Mesodermal cell (in vitro differentiated cells): ENCODE results near the gene NUDT3.

Experiments used
- H3K27ac ChIP-seq: 2 replicates; pipeline ENCODE4 v1.7.0; 2013; ENCODE audit warnings: mild to moderate bottlenecking, low read depth, low read length, moderate library complexity; ENCODE audit not compliant: severe bottlenecking
- H3K36me3 ChIP-seq: 2 replicates; pipeline ENCODE4 v1.7.1; 2013; ENCODE audit warnings: mild to moderate bottlenecking, low read length, moderate library complexity; ENCODE audit not compliant: control insufficient read depth, insufficient read depth
- H3K4me1 ChIP-seq: one replicate; pipeline ENCODE4 v1.7.1; 2013; ENCODE audit warnings: mild to moderate bottlenecking, low read length; ENCODE audit not compliant: insufficient read depth, control insufficient read depth, poor library complexity, severe bottlenecking
- H3K4me3 ChIP-seq: 2 replicates; pipeline ENCODE4 v1.7.0; 2013; ENCODE audit warnings: low read length, control low read depth, mild to moderate bottlenecking; ENCODE audit not compliant: insufficient read depth, poor library complexity, severe bottlenecking; ENCODE audit errors: extremely low read depth
- H3K9me3 ChIP-seq: 2 replicates; pipeline ENCODE4 v1.7.1; 2013; ENCODE audit warnings: mild to moderate bottlenecking, low read length, moderate library complexity; ENCODE audit not compliant: control insufficient read depth
- WGBS, 2 experiments: methylation state at CpG; one replicate each; pipeline ENCODE4 v1.1.5; 2013; ENCODE audit warnings: missing lambda C conversion rate in 2 of 2; ENCODE audit not compliant: insufficient coverage in 2 of 2; 5-methylcytosine and 5-hydroxymethylcytosine counted together

The NUDT3 gene

GRCh38 chr6:34343806-34344205 lies 48.7 kb downstream of the NUDT3 start:
- Histone ChIP-seq H3K36me3 (no peaks in the 10 kb centered on the region), H3K27ac (no peak overlapping the region), H3K4me1 (no peaks in the 10 kb centered on the region), H3K4me3 (no peak overlapping the region), H3K9me3 (no peaks in the 10 kb centered on the region)

DNA sequence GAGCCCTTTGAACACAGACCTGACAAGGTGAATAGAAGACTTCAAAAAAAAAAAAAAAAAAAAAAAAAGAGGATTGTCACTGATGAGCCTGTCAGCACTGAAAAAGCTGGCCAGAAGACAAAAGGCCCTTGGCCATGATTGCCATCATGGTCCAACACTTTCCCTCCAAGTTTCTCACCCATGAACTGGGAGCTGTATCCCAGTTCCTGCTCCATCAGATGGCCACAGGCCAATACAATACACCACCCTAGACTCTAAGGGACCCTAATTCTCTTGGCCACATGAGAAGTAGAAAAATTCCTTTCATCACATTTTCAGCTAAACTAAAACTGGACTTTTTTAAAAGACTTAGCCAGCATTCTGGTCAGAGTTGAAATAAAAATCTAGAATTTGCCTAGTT lies 50.2 kb downstream of the NUDT3 start:
- Histone ChIP-seq H3K36me3 (no peaks in the 10 kb centered on the region), H3K4me3 (no peak overlapping the region), H3K4me1 (no peaks in the 10 kb centered on the region), H3K27ac (no peak overlapping the region), H3K9me3 (no peaks in the 10 kb centered on the region)

DNA sequence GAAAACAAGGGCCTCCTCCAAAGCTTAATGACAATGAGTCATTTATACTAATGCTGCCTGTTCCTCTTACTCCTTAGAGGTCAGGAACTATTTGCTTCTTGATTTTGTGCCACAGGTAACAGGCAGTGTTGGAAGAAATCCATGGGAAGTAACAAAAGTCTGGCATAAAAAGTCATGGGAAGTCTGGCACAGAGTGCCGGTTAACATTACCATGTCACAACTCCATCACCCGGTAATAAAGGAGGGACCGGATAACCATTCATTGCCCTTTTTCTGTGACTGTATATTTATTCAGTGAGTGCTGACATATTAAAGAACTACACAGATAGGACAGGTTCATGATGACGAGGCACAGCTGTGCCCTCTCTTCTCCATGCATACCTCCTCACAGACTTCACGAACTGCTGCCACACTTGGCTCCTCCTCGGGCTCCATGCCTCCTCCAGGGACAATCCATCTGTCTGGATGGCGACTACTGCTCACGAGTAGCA lies 50.9 kb downstream of the NUDT3 start:
- Histone ChIP-seq H3K36me3 (no peaks in the 10 kb centered on the region), H3K4me1 (no peaks in the 10 kb centered on the region), H3K27ac (no peak overlapping the region), H3K4me3 (no peak overlapping the region), H3K9me3 (no peaks in the 10 kb centered on the region)
- WGBS, 2 experiments, result no CpG with 5 or more reads among the region's 8 CpGs

DNA sequence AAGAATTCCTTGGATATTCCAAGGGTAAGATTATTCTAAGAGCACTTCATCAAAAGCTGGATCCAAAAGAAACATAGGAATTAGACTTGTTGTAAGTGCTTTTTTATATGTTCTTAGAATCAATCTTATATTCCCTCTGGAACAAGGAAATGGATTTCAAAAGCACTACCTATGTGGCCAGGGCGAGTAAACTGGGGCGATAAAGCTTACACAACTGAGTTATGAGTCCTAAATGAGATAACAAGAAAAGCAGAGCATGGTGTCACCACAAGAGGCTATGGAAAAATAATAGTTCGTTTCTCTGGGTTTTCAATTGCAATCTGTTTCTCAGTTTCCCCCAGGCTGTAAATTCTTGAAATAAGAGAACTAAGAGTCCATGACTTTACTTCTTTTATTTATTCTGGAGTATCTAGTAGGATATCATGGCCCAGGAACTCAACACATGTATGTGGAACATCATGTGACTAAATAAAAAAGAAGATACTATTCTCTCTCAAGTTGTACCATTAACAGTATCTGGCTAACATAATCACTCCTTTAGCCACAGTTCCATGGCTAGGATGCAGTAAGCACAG lies 51.5 kb downstream of the NUDT3 start:
- H3K9me3 ChIP-seq, result no peaks in the 10 kb centered on the region
- no peak overlapping the region for H3K27ac ChIP-seq
- 75 to 100% methylated on average over 2 to 3 of the region's 3 CpGs for WGBS, 2 experiments
- no peak overlapping the region for H3K4me3 ChIP-seq
- no peaks in the 10 kb centered on the region for H3K36me3 ChIP-seq
- no peaks in the 10 kb centered on the region for H3K4me1 ChIP-seq

DNA sequence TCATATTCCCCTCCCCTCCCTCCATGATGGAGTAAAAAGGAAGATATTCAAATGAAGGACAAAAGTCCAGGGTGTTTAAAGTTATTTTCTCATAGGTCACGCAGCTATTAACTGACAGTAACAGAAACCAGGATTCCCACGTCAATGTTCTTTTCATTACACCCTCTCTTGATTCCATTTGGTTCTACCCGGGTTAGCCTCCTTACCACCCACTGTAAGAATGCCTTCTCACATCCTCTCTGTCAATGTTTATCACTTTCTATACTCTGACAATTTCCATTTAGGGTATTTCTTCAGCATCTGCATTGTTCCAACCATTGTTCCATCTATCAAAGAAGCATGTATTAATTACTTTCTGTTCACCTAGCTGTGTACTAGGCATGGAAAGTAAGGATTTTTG lies 52.1 kb downstream of the NUDT3 start:
- Histone ChIP-seq H3K27ac (no peak overlapping the region), H3K36me3 (no peaks in the 10 kb centered on the region)
- 89 to 93% methylated on average over 3 of the region's 3 CpGs for WGBS, 2 experiments

GRCh38 chr6:34339971-34340370 lies 52.5 kb downstream of the NUDT3 start:
- WGBS, 2 experiments, result 100% methylated on average over 2 of the region's 3 CpGs; no CpG with 5 or more reads in 1 of the 2 experiments
- Histone ChIP-seq H3K4me1 (no peaks in the 10 kb centered on the region), H3K27ac (no peak overlapping the region)

More for the DNA sequence above, 52.1 kb downstream of the NUDT3 start:
- Histone ChIP-seq H3K4me1 (no peaks in the 10 kb centered on the region), H3K9me3 (no peaks in the 10 kb centered on the region), H3K4me3 (no peak overlapping the region)

DNA sequence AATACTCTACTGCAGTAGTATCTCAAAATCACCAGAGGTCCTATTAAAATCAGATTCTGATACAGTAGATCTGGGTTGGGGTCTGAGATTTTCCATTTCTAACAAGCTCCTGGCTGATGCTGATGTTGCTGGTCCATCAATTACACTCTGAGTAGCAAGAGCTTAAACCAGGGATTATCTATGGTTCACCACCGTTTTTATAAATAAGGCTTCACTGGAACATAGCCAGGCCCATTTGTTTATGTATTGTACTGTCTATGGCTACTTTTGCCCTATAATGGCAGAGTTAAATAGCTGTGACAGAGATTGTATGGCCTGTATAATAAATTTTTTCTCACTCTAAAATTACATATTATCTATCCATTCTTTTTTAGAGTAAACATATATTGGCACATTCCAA lies 53.0 kb downstream of the NUDT3 start:
- H3K4me3 ChIP-seq, result no peak overlapping the region
- H3K9me3 ChIP-seq, result no peaks in the 10 kb centered on the region
- no peak overlapping the region for H3K27ac ChIP-seq
- H3K4me1 ChIP-seq, result no peaks in the 10 kb centered on the region
- no peaks in the 10 kb centered on the region for H3K36me3 ChIP-seq
- 100% methylated on average over 1 of the region's 1 CpG; no CpG with 5 or more reads in 1 of the 2 experiments for WGBS, 2 experiments

More at GRCh38 chr6:34339971-34340370, 52.5 kb downstream of the NUDT3 start:
- H3K9me3 ChIP-seq, result no peaks in the 10 kb centered on the region
- H3K4me3 ChIP-seq, result no peak overlapping the region
- no peaks in the 10 kb centered on the region for H3K36me3 ChIP-seq

GRCh38 chr6:34338811-34339210 lies 53.7 kb downstream of the NUDT3 start:
- H3K4me3 ChIP-seq, result no peak overlapping the region
- H3K27ac ChIP-seq, result no peak overlapping the region
- H3K36me3 ChIP-seq, result peaks cover 1% of the 10 kb centered on the region
- WGBS, 2 experiments, result no CpG with 5 or more reads among the region's 1 CpG
- no peaks in the 10 kb centered on the region for H3K9me3 ChIP-seq
- no peaks in the 10 kb centered on the region for H3K4me1 ChIP-seq

DNA sequence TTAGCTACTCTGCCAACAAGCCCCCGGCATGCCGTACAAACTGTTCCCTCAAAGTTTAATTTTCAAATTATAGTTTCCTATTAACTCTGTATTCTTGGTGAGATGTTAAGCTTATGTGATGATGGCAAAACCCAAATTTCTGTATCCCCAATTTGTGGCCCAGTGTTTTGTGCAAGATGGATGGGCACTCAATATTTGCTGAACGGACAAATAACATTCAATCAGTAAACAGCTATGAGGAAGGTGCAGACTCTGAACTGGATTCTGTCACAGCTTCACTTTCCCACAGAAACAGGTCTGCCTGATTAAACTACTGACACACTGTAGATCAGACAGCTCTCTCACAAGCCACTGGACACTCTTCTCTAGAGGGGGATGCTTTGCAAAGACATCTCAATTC lies 54.1 kb downstream of the NUDT3 start:
- no peaks in the 10 kb centered on the region for H3K9me3 ChIP-seq
- no CpG with 5 or more reads among the region's 3 CpGs for WGBS, 2 experiments
- no peak overlapping the region for H3K27ac ChIP-seq
- no peak overlapping the region for H3K4me3 ChIP-seq
- H3K36me3 ChIP-seq, result peaks cover 6% of the 10 kb centered on the region
- no peaks in the 10 kb centered on the region for H3K4me1 ChIP-seq

GRCh38 chr6:34334796-34335416 lies 57.6 kb downstream of the NUDT3 start:
- Histone ChIP-seq H3K9me3 (no peaks in the 10 kb centered on the region), H3K4me1 (no peaks in the 10 kb centered on the region)
- WGBS, 2 experiments, result no CpG with 5 or more reads among the region's 3 CpGs

GRCh38 chr6:34333858-34334257 lies 58.6 kb downstream of the NUDT3 start:
- H3K36me3 ChIP-seq, result peaks cover 14% of the 10 kb centered on the region
- no peak overlapping the region for H3K4me3 ChIP-seq
- H3K9me3 ChIP-seq, result no peaks in the 10 kb centered on the region
- H3K27ac ChIP-seq, result no peak overlapping the region
- H3K4me1 ChIP-seq, result no peaks in the 10 kb centered on the region
- 91 to 97% methylated on average over 5 to 6 of the region's 6 CpGs for WGBS, 2 experiments

More at GRCh38 chr6:34334796-34335416, 57.6 kb downstream of the NUDT3 start:
- no peak overlapping the region for H3K27ac ChIP-seq
- H3K4me3 ChIP-seq, result no peak overlapping the region
- peaks cover 14% of the 10 kb centered on the region for H3K36me3 ChIP-seq
